ENCODE data around the gene PIAS4.
A peak's percentile ranks its signal among the peaks of the same experiment; 100 is the strongest.

Gene PIAS4

GRCh38 chr19:3970808-3971598 is 36.5 kb upstream of the PIAS4 start, which contains the start of gene DAPK3 (continued):
- TF ChIP-seq ZNF555 (tag by site-specific recombination; conservative IDR thresholded peaks at IDR 0.05): no peak
- TF ChIP-seq ZNF624 (tag by site-specific recombination; IDR thresholded peaks at IDR 0.05): no peak
- no peak for TF ChIP-seq ZNF37A (tag by site-specific recombination; IDR thresholded peaks at IDR 0.05)
- peak; percentile 65; the same call in 1 of the 2 replicates for TF ChIP-seq BCL11A (tag by site-specific recombination; IDR thresholded peaks at IDR 0.05; ENCODE audit: low read depth)
- TF ChIP-seq ZNF621 (tag by site-specific recombination; IDR thresholded peaks at IDR 0.05): no peak
- no peak for TF ChIP-seq ZNF416 (tag by site-specific recombination; IDR thresholded peaks at IDR 0.05)
- no peak for TF ChIP-seq ZNF18 (tag by site-specific recombination; IDR thresholded peaks at IDR 0.05)

GRCh38 chr19:3975144-3975543 is 32.4 kb upstream of the PIAS4 start:
- no peaks in the 10 kb centered on the region for H3K4me1 ChIP-seq (ENCODE audit: control insufficient read depth, insufficient read depth, low read length)
- no peaks in the 10 kb centered on the region for H3K9me3 ChIP-seq (ENCODE audit: control insufficient read depth, insufficient read depth, low read depth, low read length)
- H3K4me3 ChIP-seq (ENCODE audit: low read depth, low read length): no peak overlapping the region
- H3K27ac ChIP-seq (ENCODE audit: extremely low read depth, low read depth, low read length): no peak overlapping the region
- CTCF ChIA-PET: interaction anchor here (1.2 kb wide), 1 partner anchor 12 kb away, joined by 4 read pairs; no protein-coding TSS in a partner anchor
- TF ChIP-seq MYNN (tag by site-specific recombination; IDR thresholded peaks at IDR 0.05; ENCODE audit: borderline replicate concordance) (no peak), HIC1 (tag by site-specific recombination; IDR thresholded peaks at IDR 0.05) (peak; percentile 49), KLF8 (tag by site-specific recombination; IDR thresholded peaks at IDR 0.05) (peak; percentile 41; the same call in 1 of the 2 replicates), ZNF561 (tag by site-specific recombination; IDR thresholded peaks at IDR 0.05; ENCODE audit: borderline replicate concordance) (no peak), PRDM10 (tag by site-specific recombination; IDR thresholded peaks at IDR 0.05) (peak; percentile 89)
- H3K36me3 ChIP-seq (ENCODE audit: control insufficient read depth in 2 of 2, insufficient read depth in 1 of 2, low read length in 2 of 2): peaks cover 18 to 50% of the 10 kb centered on the region in 2 experiments; a peak in 2 of 3 replicates
- POLR2A ChIA-PET: interaction anchor here (0.8 to 2.8 kb wide), 5 partner anchors 11 to 42 kb away, joined by 3 to 24 read pairs (median 4); partner anchors contain the start of genes EEF2 and NMRK2

GRCh38 chr19:3975637-3976087 is 31.9 kb upstream of the PIAS4 start:
- Histone ChIP-seq H3K4me3 (ENCODE audit: low read depth, low read length) (no peak overlapping the region), H3K27ac (ENCODE audit: extremely low read depth, low read depth, low read length) (no peak overlapping the region), H3K9me3 (ENCODE audit: control insufficient read depth, insufficient read depth, low read depth, low read length) (no peaks in the 10 kb centered on the region), H3K36me3 (ENCODE audit: control insufficient read depth in 2 of 2, insufficient read depth in 1 of 2, low read length in 2 of 2) (peaks cover 18 to 55% of the 10 kb centered on the region in 2 experiments; a peak in 2 of 3 replicates), H3K4me1 (ENCODE audit: control insufficient read depth, insufficient read depth, low read length) (no peaks in the 10 kb centered on the region)
- POLR2A ChIA-PET: interaction anchor here (0.6 to 2.8 kb wide), 5 partner anchors 10 to 168 kb away, joined by 3 to 24 read pairs (median 4); partner anchors contain the start of genes EEF2 and NMRK2
- CTCF ChIA-PET: interaction anchor here (1.2 kb wide), 1 partner anchor 12 kb away, joined by 4 read pairs; no protein-coding TSS in a partner anchor
- no peak for TF ChIP-seq ZNF239 (tag by site-specific recombination; IDR thresholded peaks at IDR 0.05)
- TF ChIP-seq ZXDB (tag by site-specific recombination; IDR thresholded peaks at IDR 0.05): 0 out of 2 replicates have a peak, but pooled peaks have one; percentile 15
- peak; percentile 63; the same call in 1 of the 2 replicates for TF ChIP-seq ZNF2 (tag by site-specific recombination; IDR thresholded peaks at IDR 0.05)
- TF ChIP-seq PRDM4 (tag by site-specific recombination; IDR thresholded peaks at IDR 0.05): peak; percentile 56; the same call in 1 of the 2 replicates
- peak; percentile 95 for TF ChIP-seq ZNF600 (tag by site-specific recombination; IDR thresholded peaks at IDR 0.05)
- no peak for TF ChIP-seq ZBTB26 (tag by site-specific recombination; optimal IDR thresholded peaks at IDR 0.05)

Measured in HEK293 (cell line).